Activated naive CD4-positive, alpha-beta T cell treated with anti-CD3 and anti-CD28 coated beads, Interleukin-2, amount 50 U/mL, for 24 hours (primary cell): ENCODE data around the gene KIF1A.

Source experiments
- H3K27ac Mint-ChIP-seq: one replicate; pipeline ENCODE4 v1.8.0; 2021; ENCODE audit warnings: mild to moderate bottlenecking, mixed read lengths
- H3K27me3 Mint-ChIP-seq: one replicate; pipeline ENCODE4 v1.8.0; 2021; ENCODE audit warnings: mixed read lengths
- H3K36me3 Mint-ChIP-seq: one replicate; pipeline ENCODE4 v1.8.0; 2021; ENCODE audit warnings: mixed read lengths
- H3K4me1 Mint-ChIP-seq: one replicate; pipeline ENCODE4 v1.8.0; 2021; ENCODE audit warnings: mixed read lengths
- H3K4me3 Mint-ChIP-seq: one replicate; pipeline ENCODE4 v1.8.0; 2021; ENCODE audit warnings: mild to moderate bottlenecking, mixed read lengths
- H3K9me3 Mint-ChIP-seq: one replicate; pipeline ENCODE4 v1.8.0; 2021; ENCODE audit warnings: mixed read lengths

KIF1A gene

GRCh38 chr2:240778426-240778825, 41.6 kb downstream of the KIF1A start:
- H3K36me3 Mint-ChIP-seq, result no peaks in the 10 kb centered on the region
- no peaks in the 10 kb centered on the region for H3K9me3 Mint-ChIP-seq
- H3K27ac Mint-ChIP-seq, result no peak overlapping the region
- H3K4me3 Mint-ChIP-seq, result no peak overlapping the region
- no peaks in the 10 kb centered on the region for H3K4me1 Mint-ChIP-seq
- H3K27me3 Mint-ChIP-seq, result no peaks in the 10 kb centered on the region

- Mint-ChIP-seq H3K36me3 (no peaks in the 10 kb centered on the region), H3K27ac (no peak overlapping the region), H3K27me3 (no peaks in the 10 kb centered on the region)
These were observed 42.4 kb downstream of the KIF1A start for GRCh38 chr2:240777456-240778212.

GRCh38 chr2:240775905-240776304, 44.1 kb downstream of the KIF1A start:
- Mint-ChIP-seq H3K9me3 (no peaks in the 10 kb centered on the region), H3K27ac (no peak overlapping the region), H3K4me3 (no peak overlapping the region), H3K27me3 (no peaks in the 10 kb centered on the region), H3K36me3 (no peaks in the 10 kb centered on the region), H3K4me1 (no peaks in the 10 kb centered on the region)

More at GRCh38 chr2:240777456-240778212, 42.4 kb downstream of the KIF1A start:
- no peak overlapping the region for H3K4me3 Mint-ChIP-seq
- H3K9me3 Mint-ChIP-seq, result no peaks in the 10 kb centered on the region
- no peaks in the 10 kb centered on the region for H3K4me1 Mint-ChIP-seq

- no peaks in the 10 kb centered on the region for H3K27me3 Mint-ChIP-seq
- no peaks in the 10 kb centered on the region for H3K9me3 Mint-ChIP-seq
- no peak overlapping the region for H3K4me3 Mint-ChIP-seq
- H3K27ac Mint-ChIP-seq, result no peak overlapping the region
- H3K36me3 Mint-ChIP-seq, result no peaks in the 10 kb centered on the region
- H3K4me1 Mint-ChIP-seq, result no peaks in the 10 kb centered on the region
These were observed 45.2 kb downstream of the KIF1A start for GRCh38 chr2:240774856-240775255.

GRCh38 chr2:240769096-240769495, 50.9 kb downstream of the KIF1A start:
- Mint-ChIP-seq H3K27me3 (no peaks in the 10 kb centered on the region), H3K4me1 (no peaks in the 10 kb centered on the region), H3K27ac (no peak overlapping the region), H3K9me3 (no peaks in the 10 kb centered on the region), H3K36me3 (no peaks in the 10 kb centered on the region), H3K4me3 (no peak overlapping the region)

- Mint-ChIP-seq H3K4me3 (no peak overlapping the region), H3K4me1 (no peaks in the 10 kb centered on the region), H3K27ac (no peak overlapping the region), H3K27me3 (no peaks in the 10 kb centered on the region), H3K36me3 (no peaks in the 10 kb centered on the region), H3K9me3 (no peaks in the 10 kb centered on the region)
These were observed 51.8 kb downstream of the KIF1A start for GRCh38 chr2:240768216-240768615.

- no peaks in the 10 kb centered on the region for H3K4me1 Mint-ChIP-seq
- H3K27ac Mint-ChIP-seq, result no peak overlapping the region
- H3K9me3 Mint-ChIP-seq, result no peaks in the 10 kb centered on the region
- no peaks in the 10 kb centered on the region for H3K36me3 Mint-ChIP-seq
- no peaks in the 10 kb centered on the region for H3K27me3 Mint-ChIP-seq
- H3K4me3 Mint-ChIP-seq, result no peak overlapping the region
These were observed 52.7 kb downstream of the KIF1A start for GRCh38 chr2:240767341-240767740.

GRCh38 chr2:240766072-240766471, 53.9 kb downstream of the KIF1A start:
- H3K36me3 Mint-ChIP-seq, result no peaks in the 10 kb centered on the region
- H3K27me3 Mint-ChIP-seq, result no peaks in the 10 kb centered on the region
- no peak overlapping the region for H3K4me3 Mint-ChIP-seq
- H3K4me1 Mint-ChIP-seq, result no peaks in the 10 kb centered on the region
- H3K9me3 Mint-ChIP-seq, result no peaks in the 10 kb centered on the region
- H3K27ac Mint-ChIP-seq, result no peak overlapping the region

- H3K36me3 Mint-ChIP-seq, result no peaks in the 10 kb centered on the region
- no peaks in the 10 kb centered on the region for H3K9me3 Mint-ChIP-seq
- no peak overlapping the region for H3K4me3 Mint-ChIP-seq
- no peaks in the 10 kb centered on the region for H3K4me1 Mint-ChIP-seq
- no peaks in the 10 kb centered on the region for H3K27me3 Mint-ChIP-seq
- H3K27ac Mint-ChIP-seq, result no peak overlapping the region
These were observed 55.0 kb downstream of the KIF1A start for GRCh38 chr2:240765007-240765406.

- Mint-ChIP-seq H3K36me3 (no peaks in the 10 kb centered on the region), H3K9me3 (no peaks in the 10 kb centered on the region), H3K4me3 (no peak overlapping the region), H3K27me3 (no peaks in the 10 kb centered on the region), H3K27ac (no peak overlapping the region), H3K4me1 (no peaks in the 10 kb centered on the region)
These were observed 55.4 kb downstream of the KIF1A start for GRCh38 chr2:240764605-240765004.

GRCh38 chr2:240762971-240763370, 57.0 kb downstream of the KIF1A start:
- Mint-ChIP-seq H3K36me3 (no peaks in the 10 kb centered on the region), H3K4me3 (no peak overlapping the region), H3K27me3 (no peaks in the 10 kb centered on the region), H3K9me3 (no peaks in the 10 kb centered on the region), H3K27ac (no peak overlapping the region), H3K4me1 (no peaks in the 10 kb centered on the region)

- H3K27me3 Mint-ChIP-seq, result no peaks in the 10 kb centered on the region
- no peaks in the 10 kb centered on the region for H3K4me1 Mint-ChIP-seq
- H3K36me3 Mint-ChIP-seq, result no peaks in the 10 kb centered on the region
- no peaks in the 10 kb centered on the region for H3K9me3 Mint-ChIP-seq
- no peak overlapping the region for H3K27ac Mint-ChIP-seq
- H3K4me3 Mint-ChIP-seq, result no peak overlapping the region
These were observed 57.8 kb downstream of the KIF1A start for GRCh38 chr2:240762249-240762648.

GRCh38 chr2:240760576-240761246, 59.3 kb downstream of the KIF1A start:
- no peaks in the 10 kb centered on the region for H3K27me3 Mint-ChIP-seq
- H3K27ac Mint-ChIP-seq, result no peak overlapping the region
- no peaks in the 10 kb centered on the region for H3K4me1 Mint-ChIP-seq
- H3K9me3 Mint-ChIP-seq, result no peaks in the 10 kb centered on the region
- no peak overlapping the region for H3K4me3 Mint-ChIP-seq
- H3K36me3 Mint-ChIP-seq, result no peaks in the 10 kb centered on the region

- no peaks in the 10 kb centered on the region for H3K36me3 Mint-ChIP-seq
- no peaks in the 10 kb centered on the region for H3K9me3 Mint-ChIP-seq
- H3K4me3 Mint-ChIP-seq, result no peak overlapping the region
- no peaks in the 10 kb centered on the region for H3K27me3 Mint-ChIP-seq
- H3K4me1 Mint-ChIP-seq, result no peaks in the 10 kb centered on the region
- no peak overlapping the region for H3K27ac Mint-ChIP-seq
These were observed 59.9 kb downstream of the KIF1A start for GRCh38 chr2:240760121-240760520.

GRCh38 chr2:240759459-240759858, 60.6 kb downstream of the KIF1A start:
- Mint-ChIP-seq H3K4me3 (no peak overlapping the region), H3K4me1 (no peaks in the 10 kb centered on the region), H3K9me3 (no peaks in the 10 kb centered on the region), H3K27ac (no peak overlapping the region), H3K27me3 (no peaks in the 10 kb centered on the region), H3K36me3 (no peaks in the 10 kb centered on the region)

GRCh38 chr2:240757086-240757614, 62.9 kb downstream of the KIF1A start:
- Mint-ChIP-seq H3K27me3 (no peaks in the 10 kb centered on the region), H3K4me3 (no peak overlapping the region), H3K4me1 (no peaks in the 10 kb centered on the region), H3K27ac (peak overlapping the region; percentile 46), H3K9me3 (no peaks in the 10 kb centered on the region), H3K36me3 (no peaks in the 10 kb centered on the region)
